Gastrocnemius medialis (tissue), 4 donors: Measurements from ENCODE around the gene DPAGT1.

Experiments
- POLR2A ChIP-seq, 2 donors: fragments of 450-650 bp; IDR thresholded peaks; one replicate each; pipeline ENCODE4 v1.6.1; 2017; ENCODE audit warnings: antibody characterized with exemption in 2 of 2, mild to moderate bottlenecking in 2 of 2, moderate library complexity in 2 of 2
- TF ChIP-seq, protein P1 (sequence below), 5 experiments: fragments of 450-650 bp in 3 of 5; fragments of 200-600 bp in 2 of 5; sonication (generic) in 2 of 5; IDR thresholded peaks in 4 of 5; conservative IDR thresholded peaks in 1 of 5; 1 replicate in 4 of 5; 2 replicates in 1 of 5; pipeline ENCODE4 v1.5.1; 2016 to 2019; ENCODE audit warnings: antibody characterized with exemption in 5 of 5, mild to moderate bottlenecking in 3 of 5, moderate library complexity in 3 of 5

DNA sequence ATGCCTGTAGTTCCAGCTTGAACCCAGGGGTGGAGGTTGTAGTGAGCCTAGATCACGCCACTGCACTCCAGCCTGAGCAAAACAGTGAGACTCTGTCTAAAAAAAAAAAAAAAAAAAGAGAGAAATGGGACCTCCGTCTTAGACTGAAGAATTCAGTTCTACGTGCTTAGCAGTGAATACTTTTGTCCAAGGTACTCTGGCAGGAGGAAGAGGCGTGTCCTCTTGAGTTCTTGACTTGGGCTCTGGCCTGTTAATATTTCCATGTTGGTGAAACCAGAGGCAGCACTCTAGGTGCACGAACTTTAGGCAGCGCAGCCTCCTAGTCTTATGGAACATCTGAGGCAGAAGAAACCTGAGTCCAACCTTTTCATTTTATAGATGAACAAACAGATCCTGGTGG is 14.5 kb downstream of the DPAGT1 start:
- TF ChIP-seq, protein P1, sequence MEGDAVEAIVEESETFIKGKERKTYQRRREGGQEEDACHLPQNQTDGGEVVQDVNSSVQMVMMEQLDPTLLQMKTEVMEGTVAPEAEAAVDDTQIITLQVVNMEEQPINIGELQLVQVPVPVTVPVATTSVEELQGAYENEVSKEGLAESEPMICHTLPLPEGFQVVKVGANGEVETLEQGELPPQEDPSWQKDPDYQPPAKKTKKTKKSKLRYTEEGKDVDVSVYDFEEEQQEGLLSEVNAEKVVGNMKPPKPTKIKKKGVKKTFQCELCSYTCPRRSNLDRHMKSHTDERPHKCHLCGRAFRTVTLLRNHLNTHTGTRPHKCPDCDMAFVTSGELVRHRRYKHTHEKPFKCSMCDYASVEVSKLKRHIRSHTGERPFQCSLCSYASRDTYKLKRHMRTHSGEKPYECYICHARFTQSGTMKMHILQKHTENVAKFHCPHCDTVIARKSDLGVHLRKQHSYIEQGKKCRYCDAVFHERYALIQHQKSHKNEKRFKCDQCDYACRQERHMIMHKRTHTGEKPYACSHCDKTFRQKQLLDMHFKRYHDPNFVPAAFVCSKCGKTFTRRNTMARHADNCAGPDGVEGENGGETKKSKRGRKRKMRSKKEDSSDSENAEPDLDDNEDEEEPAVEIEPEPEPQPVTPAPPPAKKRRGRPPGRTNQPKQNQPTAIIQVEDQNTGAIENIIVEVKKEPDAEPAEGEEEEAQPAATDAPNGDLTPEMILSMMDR (IDR thresholded peaks at IDR 0.05 in 4 of 5, conservative IDR thresholded peaks at IDR 0.05 in 1 of 5) = no peak
- TF ChIP-seq POLR2A (IDR thresholded peaks at IDR 0.05) = no peak
